HG03064 (cell line): ENCODE data around the gene MBTPS1.
A peak's percentile ranks its signal among the peaks of the same experiment; 100 is the strongest.

Source experiments
- ATAC-seq: cut with Tn5 transposase; IDR thresholded peaks from one replicate; pipeline ENCODE4 v1.9.1; 2021; ENCODE audit warnings: low read depth; ENCODE audit not compliant: unreplicated experiment

Gene MBTPS1

DNA sequence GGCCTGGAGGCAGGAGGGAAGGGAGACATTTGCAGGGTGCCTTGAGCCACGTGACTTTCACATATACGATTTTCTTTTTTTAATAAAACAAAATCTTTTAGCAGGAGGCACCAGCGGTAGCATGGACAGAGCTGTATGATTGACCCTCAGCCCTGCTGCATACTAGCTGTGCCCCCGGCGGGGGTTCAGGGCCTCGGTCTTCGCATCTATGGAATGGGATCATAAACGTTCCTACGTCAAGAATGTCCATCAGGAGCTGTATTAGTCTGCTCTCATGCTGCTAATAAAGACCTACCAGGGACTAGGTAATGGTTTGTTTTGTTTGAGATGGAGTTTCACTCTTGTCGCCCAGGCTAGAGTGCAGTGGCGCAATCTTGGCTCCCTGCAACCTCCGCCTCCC is 101.3 kb downstream of the MBTPS1 start:
- no peak for ATAC-seq

DNA sequence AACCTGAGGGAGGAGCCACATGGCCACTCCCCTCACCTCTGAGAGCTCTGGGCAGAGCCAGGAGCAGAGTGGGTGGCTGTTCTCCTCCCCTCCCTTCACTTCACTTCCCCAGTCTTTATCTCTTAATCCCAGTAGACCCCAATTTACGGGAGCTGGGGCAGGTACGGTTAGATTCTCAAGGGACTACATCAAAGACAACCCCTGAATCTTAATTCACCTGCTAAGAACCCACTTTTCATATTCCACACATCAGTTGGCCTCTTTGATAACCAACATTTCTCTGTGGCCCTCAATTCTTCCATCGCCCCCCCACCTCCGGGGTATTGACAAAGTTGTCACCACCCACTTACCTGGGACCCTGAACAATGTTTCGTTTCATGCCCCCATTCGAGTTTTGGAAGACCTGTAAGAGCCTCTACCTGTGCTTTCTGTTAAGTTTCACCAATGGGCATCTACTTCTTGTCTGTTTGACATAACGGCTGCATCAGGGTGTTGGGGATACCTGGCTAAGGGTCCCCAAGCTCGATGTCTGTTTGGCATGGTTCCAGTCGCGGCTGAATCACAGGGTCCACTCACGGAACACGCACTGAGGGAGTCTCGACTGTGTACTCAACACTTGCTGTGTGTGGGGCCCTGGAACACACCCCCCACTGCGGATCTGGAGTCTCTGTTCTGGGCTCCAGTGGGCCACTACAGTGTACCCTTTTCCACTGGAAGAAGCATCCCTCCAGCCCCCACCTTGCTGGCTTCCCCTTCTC is 102.0 kb downstream of the MBTPS1 start:
- ATAC-seq = no peak

DNA sequence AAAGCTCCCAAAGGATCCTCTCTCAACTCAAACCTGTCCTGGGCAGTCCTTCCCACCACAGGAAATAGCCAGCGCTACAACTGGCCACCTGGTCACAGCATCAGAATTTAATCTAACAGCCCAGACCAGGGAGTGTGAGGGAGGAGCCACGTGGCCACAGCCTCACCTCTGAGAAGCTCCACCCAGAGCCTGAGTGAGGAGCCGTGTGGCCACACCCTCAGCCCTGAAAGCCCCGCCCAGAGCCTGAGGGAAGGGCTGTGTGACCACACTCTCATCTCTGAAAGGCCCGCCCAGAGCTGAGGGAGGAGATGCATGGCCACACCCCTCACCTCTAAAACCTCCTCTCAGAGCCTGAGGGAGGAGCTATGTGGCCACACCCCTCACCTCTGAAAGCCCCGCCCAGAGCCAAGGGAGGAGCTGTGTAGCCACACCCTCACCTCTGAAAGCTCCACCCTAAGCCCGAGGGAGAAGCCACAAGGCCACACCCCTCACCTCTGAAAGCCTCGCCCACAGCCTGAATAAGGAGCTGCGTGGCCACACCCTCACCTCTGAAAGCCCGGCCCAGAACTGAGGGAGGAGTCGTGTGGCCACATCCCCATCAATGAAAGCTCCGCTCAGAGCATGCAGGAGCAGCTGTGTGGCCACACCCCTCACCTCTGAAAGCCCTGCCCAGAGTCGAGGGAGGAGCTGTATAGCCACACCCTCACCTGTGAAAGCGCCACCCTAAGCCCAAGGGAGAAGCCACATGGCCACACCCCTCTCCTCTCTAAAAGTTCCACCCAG is 102.8 kb downstream of the MBTPS1 start:
- ATAC-seq = peak; percentile 78

DNA sequence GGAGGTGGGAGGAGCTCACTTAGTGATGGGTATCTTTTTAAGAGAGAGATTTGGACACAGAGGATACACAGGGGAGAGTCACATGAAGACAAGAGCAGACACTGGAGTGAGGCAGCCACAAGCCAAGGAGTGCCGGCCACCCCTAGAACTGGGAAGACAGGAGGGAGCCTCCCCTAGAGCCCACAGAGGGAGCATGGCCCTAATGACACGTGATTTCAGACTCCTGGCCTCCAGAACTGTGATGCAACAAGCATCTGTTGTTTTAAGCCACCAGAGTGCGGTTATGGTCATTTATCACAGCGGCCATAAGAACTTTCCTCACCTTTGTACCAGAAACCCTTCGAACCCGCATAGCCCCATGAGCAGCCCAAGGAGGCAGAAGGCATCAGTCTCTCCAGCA is 107.5 kb downstream of the MBTPS1 start:
- ATAC-seq = no peak

DNA sequence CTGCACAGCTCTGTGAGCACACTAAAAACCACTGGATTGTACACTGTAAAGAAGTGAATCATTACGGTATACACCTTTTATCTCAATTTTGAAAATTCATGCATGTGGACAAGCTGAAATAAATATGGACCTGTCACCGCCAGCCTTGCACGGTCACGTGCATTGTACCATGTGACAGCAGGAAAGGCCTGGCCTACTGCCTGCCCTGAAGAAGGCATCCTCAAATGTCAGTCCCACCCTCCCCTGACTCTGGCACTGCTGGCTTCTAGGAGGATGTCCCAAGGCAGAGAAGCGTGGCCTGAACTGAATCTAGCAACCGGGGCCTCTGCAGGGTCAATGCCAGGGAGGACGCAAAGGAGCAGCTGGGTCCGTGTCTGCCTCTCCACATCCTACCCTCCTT is 108.8 kb downstream of the MBTPS1 start:
- no peak for ATAC-seq

DNA sequence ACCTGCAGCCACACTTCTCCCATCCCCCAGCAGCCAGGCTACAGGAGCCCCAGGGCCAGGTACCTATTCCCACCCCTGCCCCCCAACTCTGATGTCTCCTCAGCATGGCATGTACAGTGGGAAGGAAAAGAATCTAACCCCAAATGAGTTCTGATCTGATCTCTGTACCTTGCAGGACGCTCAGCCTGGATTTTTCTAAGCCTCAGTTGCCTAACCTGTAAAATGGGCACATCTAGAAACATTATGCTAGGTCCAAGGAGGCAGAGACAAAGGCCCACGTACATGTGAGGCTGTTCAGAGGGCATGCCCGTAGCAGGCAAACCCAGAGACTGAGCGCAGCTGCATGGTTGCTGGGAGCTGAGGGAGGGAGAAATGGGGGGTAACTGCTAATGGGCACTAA is 109.2 kb downstream of the MBTPS1 start:
- ATAC-seq = no peak

DNA sequence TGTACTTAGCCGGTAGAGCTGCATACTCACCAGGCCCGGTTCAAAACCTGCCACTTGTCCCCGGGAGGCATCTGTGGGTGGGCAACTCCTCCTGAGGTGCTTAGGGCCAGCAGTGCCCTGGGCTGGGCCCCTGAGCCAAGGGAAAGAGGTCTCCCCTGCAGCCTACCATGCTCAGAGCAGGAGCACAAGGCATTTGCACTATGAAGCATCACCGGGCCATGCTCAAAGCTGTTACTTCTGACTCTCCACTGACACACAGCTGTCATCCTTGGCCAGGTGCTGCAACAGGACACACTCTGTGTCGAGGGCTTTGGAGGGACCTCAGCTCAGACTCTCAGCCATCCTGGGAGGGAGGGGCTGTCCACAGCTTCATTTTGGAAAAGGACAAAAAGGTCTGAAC is 111.4 kb downstream of the MBTPS1 start:
- no peak for ATAC-seq

DNA sequence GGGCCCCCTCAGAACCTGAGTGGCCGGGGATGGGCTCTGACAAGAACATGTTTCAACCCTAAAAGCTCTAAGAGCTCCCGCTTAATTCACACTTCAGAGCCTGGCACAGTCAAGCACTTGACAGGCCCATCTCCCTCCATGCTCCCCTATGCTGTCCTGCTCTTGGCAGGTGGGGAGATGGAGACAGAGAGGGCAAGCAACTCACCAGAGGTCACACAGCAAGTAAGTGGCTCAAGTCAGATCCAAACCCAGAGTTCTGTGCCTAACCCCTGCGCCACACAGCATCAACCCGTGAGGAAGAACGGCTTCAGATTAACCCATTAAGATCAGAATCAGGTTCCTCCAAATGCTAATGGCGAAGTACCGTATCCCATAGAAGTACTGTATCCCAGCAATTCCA is 112.3 kb downstream of the MBTPS1 start:
- no peak for ATAC-seq
